NCI-H1930 (cell line): Measurements from ENCODE around the gene TFAP2C.
A peak's percentile ranks its signal among the peaks of the same experiment; 100 is the strongest.
"Not testable (repeated sequence)": the region's sequence is repeated elsewhere in the genome, so short reads cannot be mapped to it uniquely, and the experiment has no call there.

Experiments
- DNase-seq, 2 experiments: peaks; one replicate each; lab custom pipeline; 2025; lab: John Stamatoyannopoulos, UW

The TFAP2C gene

GRCh38 chr20:56616716-56617115, 12.4 kb upstream of the TFAP2C start:
- no peak for DNase-seq

DNA sequence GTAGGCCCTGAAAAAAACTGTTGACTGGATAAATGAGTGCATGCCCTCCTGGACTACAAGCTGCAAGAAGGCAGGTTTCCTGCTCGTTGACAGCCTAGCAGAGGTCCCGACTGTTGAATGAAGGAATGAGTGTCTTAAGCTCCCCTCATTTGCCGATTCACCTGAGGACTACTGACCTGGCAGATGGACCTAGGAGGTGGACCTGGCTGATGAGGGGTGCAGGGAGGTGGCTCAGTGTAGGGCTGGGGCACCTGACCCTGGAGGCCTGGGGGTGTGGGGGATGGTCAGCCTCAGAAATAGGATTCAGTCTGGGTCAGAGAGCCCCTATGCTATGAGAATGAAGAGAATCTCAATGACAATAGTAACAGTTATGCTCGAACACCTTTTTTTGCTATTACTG, 11.6 kb upstream of the TFAP2C start:
- no peak for DNase-seq

DNA sequence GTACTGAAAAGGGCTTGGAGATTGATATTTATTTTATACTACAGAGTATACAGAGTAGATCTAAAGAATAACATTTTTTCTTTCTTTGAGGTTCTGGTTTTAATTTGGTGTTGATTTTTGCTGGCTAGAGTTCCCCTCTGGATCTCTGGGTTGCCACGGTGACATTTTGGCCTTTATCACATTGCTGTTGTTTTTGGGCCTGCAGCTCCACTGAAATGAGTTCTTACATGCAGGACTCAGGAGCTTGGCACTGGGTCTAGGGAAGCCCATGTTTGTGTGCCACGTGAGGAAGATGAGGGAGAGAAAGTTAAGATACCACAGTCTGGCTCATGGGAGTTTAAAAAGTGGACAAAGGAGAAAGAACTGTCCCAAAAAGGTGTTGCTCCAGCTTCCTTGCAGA, 7.4 kb upstream of the TFAP2C start:
- no peak for DNase-seq

DNA sequence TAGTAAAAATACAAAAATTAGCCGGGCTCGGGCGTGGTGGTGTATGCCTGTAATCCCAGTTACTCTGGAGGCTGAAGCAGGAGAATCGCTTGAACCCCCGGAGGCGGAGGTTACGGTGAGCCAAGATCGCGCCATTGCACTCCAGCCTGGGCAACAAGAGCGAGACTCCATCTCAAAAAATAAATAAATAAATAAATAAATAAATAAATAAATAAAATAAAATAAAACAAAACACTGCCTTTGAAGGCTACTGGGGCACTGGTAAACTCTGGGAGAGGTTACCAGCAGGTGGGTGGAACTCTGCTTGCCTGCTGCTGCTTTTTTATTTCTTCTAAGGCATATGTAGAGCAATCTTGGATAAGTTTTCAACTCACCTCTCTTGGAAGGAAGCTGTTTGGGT, 5.2 kb upstream of the TFAP2C start:
- not testable (repeated sequence) for DNase-seq

GRCh38 chr20:56624786-56625681, 4.1 kb upstream of the TFAP2C start:
- DNase-seq, result no peak

GRCh38 chr20:56625837-56626236, 3.3 kb upstream of the TFAP2C start:
- DNase-seq, result no peak

DNA sequence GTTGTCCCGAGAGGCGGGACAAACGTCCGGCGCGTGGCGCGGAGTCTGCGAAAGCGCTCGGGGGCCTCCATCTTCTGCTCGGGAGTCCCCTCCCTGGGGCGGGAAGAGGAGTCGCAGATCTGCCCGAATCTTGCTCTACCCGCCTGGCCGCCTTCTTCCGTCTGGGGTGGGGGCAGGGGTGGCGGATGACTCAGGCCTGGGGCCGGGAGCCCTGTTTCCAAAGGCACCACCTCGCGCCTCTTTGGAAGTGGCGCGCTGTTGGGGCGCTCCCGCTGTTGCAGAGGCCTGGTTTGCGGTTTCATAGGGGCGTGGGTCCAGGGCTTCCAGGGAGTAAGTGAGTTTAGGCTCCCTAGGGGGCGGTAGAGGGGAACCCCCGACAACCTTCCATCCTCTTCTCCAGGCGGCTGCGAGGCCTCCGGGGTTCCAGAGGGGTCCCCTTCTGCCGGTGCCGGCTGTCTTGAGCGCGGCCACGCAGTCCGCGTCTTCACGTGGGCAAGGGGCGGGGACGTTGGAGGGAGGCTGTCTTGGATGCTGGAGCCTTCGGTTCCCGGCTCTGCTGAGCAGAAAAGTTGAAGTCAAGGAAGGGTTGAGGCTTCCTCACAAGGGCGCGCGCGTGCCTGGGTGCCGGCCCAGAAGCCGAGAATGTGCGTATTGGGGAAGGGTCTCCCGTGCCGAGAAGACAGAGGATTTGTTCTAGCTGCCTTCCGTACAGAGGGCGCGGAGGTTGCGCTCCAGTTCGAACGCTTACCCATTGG, 2.6 kb upstream of the TFAP2C start:
- DNase-seq, result peak in 1 of 2 experiments; percentile 31

DNA sequence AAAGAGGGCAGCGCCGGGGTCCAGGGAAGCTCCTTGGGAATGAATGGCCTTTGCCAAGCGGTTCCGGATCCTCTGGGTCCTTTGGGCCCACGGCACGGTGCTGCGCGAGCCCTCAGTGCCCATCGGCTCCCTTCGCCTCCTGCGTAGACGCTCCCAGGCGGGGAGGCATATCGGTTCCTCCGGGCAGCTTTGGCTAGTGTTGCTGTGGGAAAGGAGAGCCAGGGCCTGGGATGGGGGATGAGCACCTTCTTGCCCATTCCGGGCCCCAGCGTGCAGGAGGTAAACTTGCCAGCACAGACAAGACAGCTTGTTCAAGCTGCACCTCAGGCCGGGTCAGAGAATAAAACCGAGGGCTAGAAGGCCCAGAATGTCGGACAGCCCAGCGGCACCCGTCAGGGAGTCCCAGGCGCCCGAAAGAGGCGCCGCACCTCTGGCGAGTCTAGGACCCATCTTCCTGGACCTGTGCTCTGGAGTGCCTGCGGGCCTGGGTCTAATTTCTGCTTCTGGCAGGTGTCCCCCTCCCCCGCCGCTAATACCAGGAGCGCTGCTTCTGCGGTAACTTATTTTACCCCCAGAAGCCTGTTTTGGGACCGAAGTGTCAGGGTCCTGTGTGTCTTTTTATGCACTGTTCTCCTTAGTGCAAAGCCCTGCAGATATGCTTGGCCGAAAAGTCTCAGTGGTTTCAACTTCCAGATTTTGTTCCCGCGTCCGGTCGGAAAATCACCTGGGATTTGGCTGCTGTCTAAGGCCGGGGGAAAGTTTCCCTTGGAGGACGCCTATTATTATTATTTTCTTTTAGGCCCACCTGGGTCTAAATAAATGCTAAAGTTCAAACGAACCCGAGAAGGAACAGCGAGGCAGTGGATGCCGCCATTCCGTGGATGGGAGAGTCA, 1.7 kb upstream of the TFAP2C start:
- no peak for DNase-seq

- no peak for DNase-seq
Observed at GRCh38 chr20:56628015-56628872, 862 bp upstream of the TFAP2C start.

- no peak for DNase-seq
Observed at GRCh38 chr20:56629464-56630085, 469 bp downstream of the TFAP2C start.

DNA sequence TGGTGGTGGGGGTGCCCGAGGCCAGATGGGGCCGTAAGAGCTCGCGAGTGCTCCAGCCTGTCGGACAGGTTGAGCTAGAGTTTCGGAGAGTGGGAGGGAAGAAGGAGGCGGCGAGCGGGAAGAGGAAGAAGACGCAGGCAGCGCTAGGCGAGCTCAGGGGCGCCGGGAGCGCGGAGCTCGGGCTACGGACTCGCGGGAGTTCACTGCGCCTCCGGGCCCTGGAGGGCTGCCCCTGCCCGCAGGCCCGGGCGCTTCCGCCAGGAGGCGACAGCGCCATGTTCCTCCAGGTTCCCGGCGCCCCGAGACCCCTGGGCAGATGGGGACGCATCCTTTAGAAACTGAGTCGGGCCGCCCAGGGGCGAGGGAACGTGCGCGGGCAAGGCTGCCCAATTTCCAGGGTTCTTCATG, 984 bp downstream of the TFAP2C start:
- DNase-seq, result no peak

- no peak for DNase-seq
Observed at GRCh38 chr20:56630506-56631317, 1.6 kb downstream of the TFAP2C start.

DNA sequence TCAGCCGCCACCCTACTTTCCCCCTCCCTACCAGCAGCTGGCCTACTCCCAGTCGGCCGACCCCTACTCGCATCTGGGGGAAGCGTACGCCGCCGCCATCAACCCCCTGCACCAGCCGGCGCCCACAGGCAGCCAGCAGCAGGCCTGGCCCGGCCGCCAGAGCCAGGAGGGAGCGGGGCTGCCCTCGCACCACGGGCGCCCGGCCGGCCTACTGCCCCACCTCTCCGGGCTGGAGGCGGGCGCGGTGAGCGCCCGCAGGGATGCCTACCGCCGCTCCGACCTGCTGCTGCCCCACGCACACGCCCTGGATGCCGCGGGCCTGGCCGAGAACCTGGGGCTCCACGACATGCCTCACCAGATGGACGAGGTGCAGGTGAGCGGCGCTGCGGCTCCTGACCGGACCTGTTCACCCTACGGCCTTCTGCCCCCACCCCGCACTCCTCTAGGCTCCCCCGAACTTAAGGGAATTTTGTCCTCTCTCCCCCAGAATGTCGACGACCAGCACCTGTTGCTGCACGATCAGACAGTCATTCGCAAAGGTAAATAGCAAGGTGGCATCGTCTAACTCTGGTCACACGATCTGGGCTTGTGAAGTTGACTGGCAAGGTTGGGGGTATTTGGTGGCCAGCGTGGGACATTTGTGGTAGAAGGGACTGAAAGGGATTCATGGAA, 2.3 kb downstream of the TFAP2C start:
- no peak for DNase-seq

GRCh38 chr20:56631990-56632327, 2.9 kb downstream of the TFAP2C start:
- DNase-seq, result no peak

GRCh38 chr20:56634307-56634706, 5.2 kb downstream of the TFAP2C start:
- DNase-seq, result no peak

GRCh38 chr20:56634735-56635385, 5.8 kb downstream of the TFAP2C start:
- no peak for DNase-seq

GRCh38 chr20:56636716-56637115, 7.6 kb downstream of the TFAP2C start:
- DNase-seq, result no peak

GRCh38 chr20:56637576-56637975, 8.5 kb downstream of the TFAP2C start:
- no peak for DNase-seq

DNA sequence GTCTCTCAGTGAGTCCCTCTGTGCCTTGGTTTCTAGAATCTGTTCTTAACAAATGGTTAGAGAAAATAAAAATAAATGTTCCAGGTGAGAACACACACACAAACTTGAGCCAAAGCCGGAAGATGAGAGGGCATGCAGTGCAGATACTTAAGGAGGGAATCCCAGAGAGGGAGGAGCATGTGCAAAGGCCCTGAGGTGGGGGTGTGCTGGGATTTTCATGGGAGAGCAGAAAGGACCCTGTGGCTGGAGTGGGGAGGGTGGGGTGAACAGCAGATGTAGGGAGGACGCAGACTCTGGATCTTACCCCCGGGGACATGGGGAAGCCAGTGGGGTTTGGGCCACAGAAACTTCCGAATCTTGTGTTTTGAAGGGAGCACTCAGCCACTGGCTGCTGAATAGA, 17.5 kb downstream of the TFAP2C start:
- no peak for DNase-seq
